Measurements from ENCODE around the gene TNNT3. TPM values are rescaled to one million over a fixed set of nuclear protein-coding genes. Genes with fewer than 3 reads are reported as not detected.

Gene TNNT3
- 0.50 TPM in 1 of 2 replicates, not detected in the other for total RNA-seq

GRCh38 chr11:1919391-1920127 is at the start of gene TNNT3:
TNNT3 (plus strand) TSS chr11:1919703; CDS start chr11:1922875, 3,172 bp downstream.

GRCh38 chr11:1891831-1892115 is 27.7 kb upstream of the TNNT3 start, which contains the start of gene PRR33:
PRR33 (minus strand) TSS chr11:1891895; CDS start chr11:1890584, 1,311 bp downstream.

GRCh38 chr11:1946812-1947484 is 27.4 kb downstream of the TNNT3 start, which contains the start of gene MRPL23:
MRPL23 (plus strand) TSS chr11:1947332; CDS start chr11:1947363, 31 bp downstream.

Other genes with a start within 250 kb of the TNNT3 start
- not detected in 2 replicates for gene KRTAP5-6, start 222.5 kb upstream of the TNNT3 start, total RNA-seq
- gene IFITM10, start 169.1 kb upstream of the TNNT3 start, total RNA-seq: 0.58 and 0.83 TPM in 2 replicates
- gene CTSD, start 155.8 kb upstream of the TNNT3 start, total RNA-seq: 228 and 489 TPM in 2 replicates
- not detected in 2 replicates for gene SYT8, start 84.7 kb upstream of the TNNT3 start, total RNA-seq
- gene TNNI2, start 80.7 kb upstream of the TNNT3 start, total RNA-seq: not detected in 2 replicates
- 3.2 and 19.0 TPM in 2 replicates for gene LSP1, start 66.6 kb upstream of the TNNT3 start, total RNA-seq
- not detected in 2 replicates for gene PRR33, start 27.8 kb upstream of the TNNT3 start, total RNA-seq
- 97.1 and 238 TPM in 2 replicates for gene MRPL23, start 27.6 kb downstream of the TNNT3 start, total RNA-seq
- 2.9 and 29.9 TPM in 2 replicates for gene H19, start 78.1 kb downstream of the TNNT3 start, total RNA-seq
- gene IGF2, start 219.7 kb downstream of the TNNT3 start, total RNA-seq: under 0.01 and 2.6 TPM in 2 replicates
- gene INS, start 241.5 kb downstream of the TNNT3 start, total RNA-seq: not detected in 2 replicates

Data from smooth muscle cell of trachea (primary cell).